Panc1 (cell line): ENCODE measurements around the gene PDGFRA. TPM values are rescaled to one million over a fixed set of nuclear protein-coding genes. Genes with fewer than 3 reads are reported as not detected.

Experiments used
- ATAC-seq: fragments of 200-7000 bp; cut with Tn5 transposase; 2 replicates; pipeline ENCODE4 v1.9.1; 2020; ENCODE audit warnings: mild to moderate bottlenecking, moderate library complexity
- BruUV-seq: library from RNA; stranded (reverse); fragments of 400-500 nt; replicated peaks from 2 replicates; lab custom pipeline; 2021; lab: Mats Ljungman, UMichigan
- CTCF ChIA-PET: fragments of 300-600 bp; sonication (Branson Sonifier 250); formaldehyde crosslinking; loops from one replicate; lab custom pipeline; 2022; ENCODE audit warnings: antibody characterized with exemption; lab: Charles Lee
- POLR2A ChIA-PET: fragments of 300-600 bp; sonication (Branson Sonifier 250); formaldehyde crosslinking; loops from one replicate; lab custom pipeline; 2022; ENCODE audit warnings: antibody characterized with exemption; lab: Charles Lee
- DNase-seq: peaks from one replicate; pipeline ENCODE4 v3.0.0-alpha.2; 2010; ENCODE audit warnings: low read depth, low spot score
- H3K27ac ChIP-seq: 2 replicates; pipeline ENCODE4 v1.5.1; 2011; ENCODE audit warnings: mild to moderate bottlenecking, low read length, inconsistent platforms
- H3K27me3 ChIP-seq: fragments of 200-500 bp; sonication (Bioruptor generic); 2 replicates; pipeline ENCODE4 v1.6.0; 2014; ENCODE audit warnings: low read length, inconsistent platforms; ENCODE audit not compliant: control insufficient read depth, insufficient read depth
- H3K36me3 ChIP-seq: fragments of 200-500 bp; sonication (Bioruptor generic); 2 replicates; pipeline ENCODE4 v1.5.1; 2014; ENCODE audit warnings: inconsistent platforms, mild to moderate bottlenecking, low read length, moderate library complexity; ENCODE audit not compliant: control insufficient read depth, insufficient read depth
- H3K4me1 ChIP-seq: 2 replicates; pipeline ENCODE4 v1.5.1; 2011; ENCODE audit warnings: inconsistent platforms, mild to moderate bottlenecking, low read length, moderate library complexity; ENCODE audit not compliant: control insufficient read depth, insufficient read depth
- H3K4me3 ChIP-seq, 2 experiments: 2 replicates each; pipeline ENCODE4 v1.5.1; 2011 to 2012; ENCODE audit warnings: low read depth in 2 of 2, low read length in 2 of 2, mild to moderate bottlenecking in 2 of 2, inconsistent platforms in 1 of 2, moderate library complexity in 1 of 2
- H3K9me3 ChIP-seq: fragments of 200-500 bp; sonication (Bioruptor generic); 2 replicates; pipeline ENCODE4 v1.5.1; 2014; ENCODE audit warnings: low read depth, mild to moderate bottlenecking, inconsistent platforms, low read length, moderate library complexity; ENCODE audit not compliant: control insufficient read depth, insufficient read depth
- POLR2AphosphoS5 ChIP-seq: IDR thresholded peaks from 2 replicates; pipeline ENCODE4 v1.6.1; 2012; ENCODE audit warnings: mild to moderate bottlenecking, low read depth, low read length, moderate library complexity
- SIN3A ChIP-seq: IDR thresholded peaks from 2 replicates; pipeline ENCODE4 v1.6.1; 2012; ENCODE audit warnings: low read depth, mild to moderate bottlenecking, low read length, moderate library complexity, borderline replicate concordance; ENCODE audit not compliant: insufficient read depth
- TCF7L2 ChIP-seq: IDR thresholded peaks from 2 replicates; pipeline ENCODE4 v1.6.1; 2011; ENCODE audit warnings: mild to moderate bottlenecking, low read depth, low read length, inconsistent platforms
- in situ Hi-C: cut with HindIII; loops from 2 replicates; pipeline ENCODE4 v1.10.0; 2016; ENCODE audit warnings: low sequenced_read_pairs, low pct_unique_long_range_greater_than_20kb
- intact Hi-C: fragments of 100-400 bp; cut with micrococcal nuclease; formaldehyde crosslinking; loops from one replicate; pipeline ENCODE4 v1.10.0; 2022; ENCODE audit not compliant: unreplicated experiment
- total RNA-seq: library from RNA; stranded (reverse); gene quantifications from one replicate; pipeline ENCODE4 v1.2.1, GENCODE V29; 2021; ENCODE audit not compliant: unreplicated experiment
- TF ChIP-seq, protein P1 (sequence below), 2 experiments: IDR thresholded peaks; 2 replicates each; pipeline ENCODE4 v1.6.1; 2011 to 2012; ENCODE audit warnings: low read depth in 2 of 2, control low read depth in 1 of 2, low read length in 1 of 2, mild to moderate bottlenecking in 1 of 2, moderate library complexity in 1 of 2; ENCODE audit not compliant: insufficient read depth in 1 of 2
- TF ChIP-seq, protein P2 (sequence below): fragments of 450-650 bp; IDR thresholded peaks from 2 replicates; pipeline ENCODE4 v1.5.1; 2017; ENCODE audit warnings: mild to moderate bottlenecking

Gene PDGFRA
- total RNA-seq, 1 experiment from 2014 or later, result 0.15 TPM

DNA sequence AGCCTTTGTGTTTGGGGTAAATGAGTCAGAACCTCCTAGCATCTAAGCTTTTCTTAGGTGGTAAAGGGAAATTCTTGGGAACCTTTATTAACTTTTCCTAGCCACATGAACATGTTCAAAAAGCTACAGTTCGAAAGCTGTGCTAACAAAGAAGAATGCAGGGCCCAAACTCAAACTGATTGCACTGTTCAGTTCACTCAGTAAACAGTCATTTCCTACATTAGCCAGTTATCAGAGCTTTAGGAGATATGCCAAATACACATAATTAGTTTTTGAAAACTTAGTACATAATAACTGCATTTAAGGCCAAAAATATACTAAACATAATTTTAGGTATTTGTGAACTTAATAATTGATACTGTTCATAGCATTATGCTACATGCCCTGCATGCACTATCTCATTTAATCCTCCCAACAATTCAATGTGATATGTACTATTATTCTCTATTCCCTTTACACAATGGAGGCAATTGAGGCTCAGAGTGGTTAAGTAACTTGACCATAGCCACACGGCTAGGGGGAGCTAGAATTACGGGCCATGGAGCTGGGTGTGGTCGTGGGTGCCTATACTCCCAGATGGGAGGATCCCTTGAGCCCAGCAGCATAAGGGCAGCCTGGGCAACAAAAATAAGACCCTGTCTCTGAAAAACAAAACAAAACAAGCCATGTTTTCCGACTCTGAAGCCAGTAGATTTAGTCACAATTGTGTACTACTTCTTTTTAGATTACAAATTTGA is 43.9 kb upstream of the PDGFRA start:
- BruUV-seq, result no TSS peak
- Histone ChIP-seq H3K9me3 (no peaks in the 10 kb centered on the region), H3K27ac (no peak overlapping the region), H3K4me3 (no peak overlapping the region), H3K4me1 (no peaks in the 10 kb centered on the region), H3K36me3 (no peaks in the 10 kb centered on the region), H3K27me3 (no peaks in the 10 kb centered on the region)
- in situ Hi-C loops, result no loop called here
- DNase-seq (no peak), ATAC-seq (no peak)
- POLR2A ChIA-PET, result interaction anchor here (0.6 kb wide), 1 partner anchor 16 kb away, joined by 7 read pairs; no protein-coding TSS in a partner anchor
- TF ChIP-seq, protein P1, sequence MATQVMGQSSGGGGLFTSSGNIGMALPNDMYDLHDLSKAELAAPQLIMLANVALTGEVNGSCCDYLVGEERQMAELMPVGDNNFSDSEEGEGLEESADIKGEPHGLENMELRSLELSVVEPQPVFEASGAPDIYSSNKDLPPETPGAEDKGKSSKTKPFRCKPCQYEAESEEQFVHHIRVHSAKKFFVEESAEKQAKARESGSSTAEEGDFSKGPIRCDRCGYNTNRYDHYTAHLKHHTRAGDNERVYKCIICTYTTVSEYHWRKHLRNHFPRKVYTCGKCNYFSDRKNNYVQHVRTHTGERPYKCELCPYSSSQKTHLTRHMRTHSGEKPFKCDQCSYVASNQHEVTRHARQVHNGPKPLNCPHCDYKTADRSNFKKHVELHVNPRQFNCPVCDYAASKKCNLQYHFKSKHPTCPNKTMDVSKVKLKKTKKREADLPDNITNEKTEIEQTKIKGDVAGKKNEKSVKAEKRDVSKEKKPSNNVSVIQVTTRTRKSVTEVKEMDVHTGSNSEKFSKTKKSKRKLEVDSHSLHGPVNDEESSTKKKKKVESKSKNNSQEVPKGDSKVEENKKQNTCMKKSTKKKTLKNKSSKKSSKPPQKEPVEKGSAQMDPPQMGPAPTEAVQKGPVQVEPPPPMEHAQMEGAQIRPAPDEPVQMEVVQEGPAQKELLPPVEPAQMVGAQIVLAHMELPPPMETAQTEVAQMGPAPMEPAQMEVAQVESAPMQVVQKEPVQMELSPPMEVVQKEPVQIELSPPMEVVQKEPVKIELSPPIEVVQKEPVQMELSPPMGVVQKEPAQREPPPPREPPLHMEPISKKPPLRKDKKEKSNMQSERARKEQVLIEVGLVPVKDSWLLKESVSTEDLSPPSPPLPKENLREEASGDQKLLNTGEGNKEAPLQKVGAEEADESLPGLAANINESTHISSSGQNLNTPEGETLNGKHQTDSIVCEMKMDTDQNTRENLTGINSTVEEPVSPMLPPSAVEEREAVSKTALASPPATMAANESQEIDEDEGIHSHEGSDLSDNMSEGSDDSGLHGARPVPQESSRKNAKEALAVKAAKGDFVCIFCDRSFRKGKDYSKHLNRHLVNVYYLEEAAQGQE (IDR thresholded peaks at IDR 0.05; ENCODE audit: insufficient read depth in 1 of 2, low read depth in 2 of 2, low read length in 1 of 2), result no peak
- TF ChIP-seq, protein P2, sequence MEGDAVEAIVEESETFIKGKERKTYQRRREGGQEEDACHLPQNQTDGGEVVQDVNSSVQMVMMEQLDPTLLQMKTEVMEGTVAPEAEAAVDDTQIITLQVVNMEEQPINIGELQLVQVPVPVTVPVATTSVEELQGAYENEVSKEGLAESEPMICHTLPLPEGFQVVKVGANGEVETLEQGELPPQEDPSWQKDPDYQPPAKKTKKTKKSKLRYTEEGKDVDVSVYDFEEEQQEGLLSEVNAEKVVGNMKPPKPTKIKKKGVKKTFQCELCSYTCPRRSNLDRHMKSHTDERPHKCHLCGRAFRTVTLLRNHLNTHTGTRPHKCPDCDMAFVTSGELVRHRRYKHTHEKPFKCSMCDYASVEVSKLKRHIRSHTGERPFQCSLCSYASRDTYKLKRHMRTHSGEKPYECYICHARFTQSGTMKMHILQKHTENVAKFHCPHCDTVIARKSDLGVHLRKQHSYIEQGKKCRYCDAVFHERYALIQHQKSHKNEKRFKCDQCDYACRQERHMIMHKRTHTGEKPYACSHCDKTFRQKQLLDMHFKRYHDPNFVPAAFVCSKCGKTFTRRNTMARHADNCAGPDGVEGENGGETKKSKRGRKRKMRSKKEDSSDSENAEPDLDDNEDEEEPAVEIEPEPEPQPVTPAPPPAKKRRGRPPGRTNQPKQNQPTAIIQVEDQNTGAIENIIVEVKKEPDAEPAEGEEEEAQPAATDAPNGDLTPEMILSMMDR, result no peak
- TF ChIP-seq TCF7L2, result no peak
- no peak for TF ChIP-seq SIN3A
- no peak for TF ChIP-seq POLR2AphosphoS5
- intact Hi-C loops, result no loop called here
- CTCF ChIA-PET, result no interaction called here

DNA sequence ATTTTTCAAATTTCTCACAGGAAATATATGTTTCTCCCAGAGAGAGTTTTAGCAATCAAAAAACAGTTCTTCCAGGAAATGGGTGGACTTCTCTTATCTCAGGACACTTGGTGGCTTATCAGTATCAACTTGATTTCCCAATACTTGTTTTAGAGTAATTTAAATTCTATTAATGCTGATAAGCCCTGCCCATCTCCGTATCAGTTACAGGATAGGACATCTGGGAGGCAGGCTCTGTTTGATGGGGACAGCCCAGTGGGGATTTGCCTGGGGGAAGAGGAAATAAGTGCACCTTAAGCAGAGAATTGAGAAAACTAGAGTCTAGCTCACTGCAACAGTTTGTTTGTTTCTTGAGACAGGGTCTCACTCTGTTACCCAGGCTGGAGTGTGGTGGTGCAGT is 43.2 kb upstream of the PDGFRA start:
- H3K4me1 ChIP-seq, result no peaks in the 10 kb centered on the region
- ATAC-seq, result no peak
- no peaks in the 10 kb centered on the region for H3K27me3 ChIP-seq
- intact Hi-C loops (no loop called here), in situ Hi-C loops (no loop called here)
- no peaks in the 10 kb centered on the region for H3K36me3 ChIP-seq
- H3K27ac ChIP-seq, result no peak overlapping the region
- DNase-seq, result no peak
- no peaks in the 10 kb centered on the region for H3K9me3 ChIP-seq
- ChIA-PET CTCF (no interaction called here), POLR2A (interaction anchor here (0.6 kb wide), 2 partner anchors 15 to 82 kb away, joined by 5 to 7 read pairs; no protein-coding TSS in a partner anchor)
- BruUV-seq, result no TSS peak
- TF ChIP-seq POLR2AphosphoS5, result no peak
- TF ChIP-seq SIN3A, result no peak
- TF ChIP-seq, protein P1 (IDR thresholded peaks at IDR 0.05; ENCODE audit: insufficient read depth in 1 of 2, low read depth in 2 of 2, low read length in 1 of 2), result no peak
- TF ChIP-seq, protein P2, result no peak
- TF ChIP-seq TCF7L2, result no peak
- H3K4me3 ChIP-seq, result no peak overlapping the region
